HEK293T (cell line): Measurements from ENCODE around the gene STAT4.

ENCODE experiments used
- ARNT ChIP-seq: fragments of 450-650 bp; IDR thresholded peaks from 2 replicates; pipeline ENCODE4 v1.6.1; 2017; ENCODE audit warnings: mild to moderate bottlenecking
- BHLHE40 ChIP-seq: fragments of 450-650 bp; IDR thresholded peaks from 2 replicates; pipeline ENCODE4 v1.6.1; 2016; ENCODE audit warnings: mild to moderate bottlenecking, moderate library complexity, borderline replicate concordance
- CTBP1 ChIP-seq: fragments of 450-650 bp; IDR thresholded peaks from 2 replicates; pipeline ENCODE4 v1.6.1; 2016; ENCODE audit warnings: borderline replicate concordance
- FOXM1 ChIP-seq: fragments of 450-650 bp; IDR thresholded peaks from 2 replicates; pipeline ENCODE4 v1.6.1; 2017; ENCODE audit warnings: mild to moderate bottlenecking, borderline replicate concordance
- HDGF ChIP-seq: fragments of 450-650 bp; IDR thresholded peaks from 2 replicates; pipeline ENCODE4 v1.6.1; 2017; ENCODE audit warnings: antibody characterized with exemption, borderline replicate concordance
- LEF1 ChIP-seq: fragments of 450-650 bp; IDR thresholded peaks from 2 replicates; pipeline ENCODE4 v1.6.1; 2017; ENCODE audit warnings: mild to moderate bottlenecking, borderline replicate concordance
- NFRKB ChIP-seq: fragments of 450-650 bp; IDR thresholded peaks from 2 replicates; pipeline ENCODE4 v1.6.1; 2016; ENCODE audit warnings: mild to moderate bottlenecking, moderate library complexity
- SUZ12 ChIP-seq: fragments of 450-650 bp; IDR thresholded peaks from 2 replicates; pipeline ENCODE4 v1.6.1; 2016; ENCODE audit warnings: mild to moderate bottlenecking

DNA sequence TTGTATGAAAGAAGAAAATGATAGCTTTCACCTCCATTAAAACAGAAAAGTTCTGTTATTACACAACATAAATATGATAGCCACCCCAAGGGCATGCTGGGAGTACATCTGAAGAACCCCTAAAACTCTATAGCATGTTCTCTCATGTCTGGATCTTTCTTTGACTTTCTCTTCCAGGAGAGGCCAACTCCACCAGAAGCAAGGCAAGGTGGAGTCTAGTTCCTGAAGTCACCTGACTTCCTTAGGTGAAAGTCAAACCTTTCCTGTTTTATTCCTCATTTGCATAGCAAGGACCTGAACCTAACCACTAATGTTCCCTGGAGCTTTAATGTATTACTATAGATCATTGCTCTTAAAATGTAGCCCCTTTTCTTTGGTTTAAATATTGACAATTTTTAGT is 142.5 kb downstream of the STAT4 start:
- no peak for TF ChIP-seq LEF1
- no peak for TF ChIP-seq ARNT
- no peak for TF ChIP-seq FOXM1
- TF ChIP-seq BHLHE40: no peak
- no peak for TF ChIP-seq HDGF
- no peak for TF ChIP-seq NFRKB
- no peak for TF ChIP-seq SUZ12
- no peak for TF ChIP-seq CTBP1
